ENCODE measurements around the gene CNTFR.

The CNTFR gene

GRCh38 chr9:34570809-34571480 lies 18.6 kb downstream of the CNTFR start:
- no peak for DNase-seq

GRCh38 chr9:34570376-34570775 lies 19.1 kb downstream of the CNTFR start:
- DNase-seq: no peak

GRCh38 chr9:34568774-34569173 lies 20.8 kb downstream of the CNTFR start:
- DNase-seq: no peak

GRCh38 chr9:34568133-34568532 lies 21.4 kb downstream of the CNTFR start:
- DNase-seq: no peak

GRCh38 chr9:34566972-34567371 lies 22.6 kb downstream of the CNTFR start:
- no peak for DNase-seq

- DNase-seq: no peak
These were observed 23.2 kb downstream of the CNTFR start for GRCh38 chr9:34566322-34566721.

- DNase-seq: no peak
These were observed 23.7 kb downstream of the CNTFR start for GRCh38 chr9:34565856-34566255.

GRCh38 chr9:34564617-34565016 lies 24.9 kb downstream of the CNTFR start:
- DNase-seq: no peak

GRCh38 chr9:34563262-34563661 lies 26.3 kb downstream of the CNTFR start:
- no peak for DNase-seq

- no peak for DNase-seq
These were observed 27.3 kb downstream of the CNTFR start for GRCh38 chr9:34562135-34562745.

- no peak for DNase-seq
These were observed 28.8 kb downstream of the CNTFR start for GRCh38 chr9:34560599-34561214.

GRCh38 chr9:34559624-34560455 lies 29.7 kb downstream of the CNTFR start:
- DNase-seq: no peak

- DNase-seq: no peak
These were observed 30.5 kb downstream of the CNTFR start for GRCh38 chr9:34558919-34559623.

- no peak for DNase-seq
These were observed 31.2 kb downstream of the CNTFR start for GRCh38 chr9:34558364-34558763.

GRCh38 chr9:34557426-34558321 lies 31.9 kb downstream of the CNTFR start:
- DNase-seq: no peak

GRCh38 chr9:34556949-34557348 lies 32.6 kb downstream of the CNTFR start:
- no peak for DNase-seq

GRCh38 chr9:34555936-34556525 lies 33.5 kb downstream of the CNTFR start:
- no peak for DNase-seq

- no peak for DNase-seq
These were observed 34.0 kb downstream of the CNTFR start for GRCh38 chr9:34555500-34555899.

GRCh38 chr9:34555002-34555348 lies 34.5 kb downstream of the CNTFR start:
- DNase-seq: no peak

GRCh38 chr9:34554211-34555001 lies 35.1 kb downstream of the CNTFR start:
- no peak for DNase-seq

All from CD4-positive, alpha-beta T cell treated with Interferon gamma for 1 hour (primary cell).